ACHN (cell line): ENCODE measurements around the gene FLRT3.

Source experiments
- DNase-seq: peaks from one replicate; pipeline ENCODE4 v3.0.0-alpha.2; 2015
- in situ Hi-C: cut with HindIII; loops from 2 replicates; pipeline ENCODE4 v1.10.0; 2017; ENCODE audit warnings: low sequenced_read_pairs, low pct_ligation_motif_present, low pct_unique_long_range_greater_than_20kb

Gene FLRT3

GRCh38 chr20:14333721-14334120 is 3.7 kb downstream of the FLRT3 start:
- DNase-seq = no peak
- in situ Hi-C loops = no loop called here

GRCh38 chr20:14332866-14333265 is 4.5 kb downstream of the FLRT3 start:
- DNase-seq = no peak
- in situ Hi-C loops = no loop called here

- in situ Hi-C loops = no loop called here
- no peak for DNase-seq
These were observed 5.8 kb downstream of the FLRT3 start for GRCh38 chr20:14331646-14332045.

GRCh38 chr20:14319704-14320103 is 17.7 kb downstream of the FLRT3 start:
- in situ Hi-C loops = no loop called here
- DNase-seq = no peak

GRCh38 chr20:14313341-14314020 is 23.9 kb downstream of the FLRT3 start:
- in situ Hi-C loops = no loop called here
- DNase-seq = no peak

- DNase-seq = no peak
- in situ Hi-C loops = no loop called here
These were observed 25.4 kb downstream of the FLRT3 start for GRCh38 chr20:14312001-14312400.

- DNase-seq = no peak
- in situ Hi-C loops = no loop called here
These were observed 26.3 kb downstream of the FLRT3 start for GRCh38 chr20:14310977-14311627.

GRCh38 chr20:14307956-14308355 is 29.5 kb downstream of the FLRT3 start:
- no peak for DNase-seq

GRCh38 chr20:14304472-14304871 is 32.9 kb downstream of the FLRT3 start:
- no peak for DNase-seq
- in situ Hi-C loops = no loop called here

More at GRCh38 chr20:14307956-14308355, 29.5 kb downstream of the FLRT3 start:
- in situ Hi-C loops = no loop called here

- DNase-seq = no peak
- in situ Hi-C loops = no loop called here
These were observed 33.8 kb downstream of the FLRT3 start for GRCh38 chr20:14303651-14304050.

GRCh38 chr20:14303106-14303505 is 34.3 kb downstream of the FLRT3 start:
- DNase-seq = no peak
- in situ Hi-C loops = no loop called here

GRCh38 chr20:14299831-14300230 is 37.6 kb downstream of the FLRT3 start:
- in situ Hi-C loops = no loop called here
- no peak for DNase-seq

- in situ Hi-C loops = no loop called here
- DNase-seq = no peak
These were observed 41.6 kb downstream of the FLRT3 start for GRCh38 chr20:14295770-14296309.

GRCh38 chr20:14295238-14295637 is 42.2 kb downstream of the FLRT3 start:
- in situ Hi-C loops = no loop called here
- no peak for DNase-seq

- DNase-seq = no peak
- in situ Hi-C loops = no loop called here
These were observed 45.9 kb downstream of the FLRT3 start for GRCh38 chr20:14291502-14291901.

GRCh38 chr20:14288341-14289330 is 48.8 kb downstream of the FLRT3 start:
- no peak for DNase-seq
- in situ Hi-C loops = no loop called here

GRCh38 chr20:14284443-14284842 is 53.0 kb downstream of the FLRT3 start:
- in situ Hi-C loops = no loop called here
- DNase-seq = no peak

- in situ Hi-C loops = no loop called here
- DNase-seq = no peak
These were observed 55.3 kb downstream of the FLRT3 start for GRCh38 chr20:14282140-14282539.
